ENCODE measurements around the gene SDK1. TPM values are rescaled to one million over a fixed set of nuclear protein-coding genes. Genes with fewer than 3 reads are reported as not detected.

SDK1 gene
- total RNA-seq, 1 donor from 2014 or later = 4.3 TPM

DNA sequence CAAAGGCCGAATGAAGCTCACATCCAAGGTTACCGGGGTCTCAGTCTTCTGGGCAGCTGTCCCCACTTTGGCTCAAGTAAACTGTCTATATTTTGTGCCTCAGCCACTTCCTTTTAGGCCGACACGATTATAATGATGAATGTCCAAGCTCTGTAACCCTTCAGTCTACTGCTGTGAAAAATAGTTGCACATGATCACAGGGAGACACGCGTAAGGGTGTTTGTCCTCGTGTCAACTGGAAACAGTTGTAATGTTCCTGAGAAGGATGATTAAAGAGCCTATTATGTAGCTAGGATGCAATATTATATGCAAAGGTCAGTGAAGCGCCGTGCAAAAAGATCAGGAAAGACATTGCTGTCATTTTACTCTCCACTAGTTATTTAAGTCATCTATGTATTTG lies 559.9 kb downstream of the SDK1 start:
- no peak for DNase-seq (ENCODE audit: low spot score)
- Mint-ChIP-seq H3K27ac (ENCODE audit: unreplicated experiment) (no peak overlapping the region), H3K27me3 (ENCODE audit: unreplicated experiment) (no peaks in the 10 kb centered on the region), H3K4me1 (ENCODE audit: unreplicated experiment) (no peaks in the 10 kb centered on the region), H3K9me3 (ENCODE audit: unreplicated experiment) (no peaks in the 10 kb centered on the region), H3K4me3 (ENCODE audit: unreplicated experiment) (no peak overlapping the region), H3K36me3 (ENCODE audit: low read depth, unreplicated experiment) (no peaks in the 10 kb centered on the region)
- no peak for TF ChIP-seq CTCF (IDR thresholded peaks at IDR 0.05; ENCODE audit: unreplicated experiment)

GRCh38 chr7:3861386-3861785 lies 560.3 kb downstream of the SDK1 start:
- H3K27ac Mint-ChIP-seq (ENCODE audit: unreplicated experiment) = no peak overlapping the region

DNA sequence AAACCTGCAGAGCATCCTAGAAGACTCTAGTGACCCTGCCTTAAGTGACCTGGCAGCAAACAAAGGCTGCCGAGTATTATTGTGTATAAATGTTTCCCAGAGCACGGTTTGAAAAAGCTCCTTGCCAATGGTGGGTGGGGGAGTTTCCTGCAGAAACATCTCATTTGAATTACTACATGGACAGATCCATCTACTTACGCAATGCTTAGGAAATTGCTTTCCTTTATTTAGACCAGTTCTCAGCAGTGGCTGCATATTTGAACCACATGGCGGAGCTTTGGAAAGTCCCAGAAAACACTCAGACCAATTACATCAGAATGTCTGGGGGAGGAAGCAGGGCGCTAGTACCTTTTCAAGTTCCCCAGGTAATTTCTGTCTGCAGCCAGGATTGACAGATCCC lies 560.9 kb downstream of the SDK1 start:
- DNase-seq (ENCODE audit: low spot score) = no peak
- H3K27ac Mint-ChIP-seq (ENCODE audit: unreplicated experiment) = no peak overlapping the region

More at GRCh38 chr7:3861386-3861785, 560.3 kb downstream of the SDK1 start:
- no peak for TF ChIP-seq CTCF (IDR thresholded peaks at IDR 0.05; ENCODE audit: unreplicated experiment)
- peaks cover 2% of the 10 kb centered on the region for H3K27me3 Mint-ChIP-seq (ENCODE audit: unreplicated experiment)
- no peaks in the 10 kb centered on the region for H3K36me3 Mint-ChIP-seq (ENCODE audit: low read depth, unreplicated experiment)
- no peaks in the 10 kb centered on the region for H3K9me3 Mint-ChIP-seq (ENCODE audit: unreplicated experiment)
- no peaks in the 10 kb centered on the region for H3K4me1 Mint-ChIP-seq (ENCODE audit: unreplicated experiment)
- DNase-seq (ENCODE audit: low spot score) = no peak
- H3K4me3 Mint-ChIP-seq (ENCODE audit: unreplicated experiment) = no peak overlapping the region

DNA sequence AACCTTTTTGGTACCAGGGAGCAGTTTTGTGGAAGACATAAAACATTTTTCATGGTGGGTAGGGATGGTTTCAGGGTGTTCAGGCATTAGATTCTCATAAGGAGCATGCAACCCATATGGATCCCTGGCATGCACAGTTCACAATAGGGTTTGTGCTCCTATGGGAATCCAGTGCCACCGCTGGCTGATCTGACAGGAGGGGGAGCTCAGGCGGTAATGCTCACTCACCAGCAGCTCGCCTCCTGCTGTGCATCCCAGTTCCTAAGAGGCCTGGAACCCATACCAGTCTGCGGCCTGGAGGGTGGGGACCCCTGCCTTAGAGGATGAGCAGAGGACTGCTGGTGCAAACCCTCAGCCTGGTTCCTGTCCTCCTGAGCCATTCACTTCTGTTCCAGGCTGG lies 561.7 kb downstream of the SDK1 start:
- Mint-ChIP-seq H3K36me3 (ENCODE audit: low read depth, unreplicated experiment) (no peaks in the 10 kb centered on the region), H3K27me3 (ENCODE audit: unreplicated experiment) (peaks cover 2% of the 10 kb centered on the region), H3K27ac (ENCODE audit: unreplicated experiment) (no peak overlapping the region), H3K4me1 (ENCODE audit: unreplicated experiment) (no peaks in the 10 kb centered on the region), H3K4me3 (ENCODE audit: unreplicated experiment) (no peak overlapping the region), H3K9me3 (ENCODE audit: unreplicated experiment) (no peaks in the 10 kb centered on the region)
- no peak for DNase-seq (ENCODE audit: low spot score)
- TF ChIP-seq CTCF (IDR thresholded peaks at IDR 0.05; ENCODE audit: unreplicated experiment) = no peak

More for the DNA sequence above, 560.9 kb downstream of the SDK1 start:
- peaks cover 2% of the 10 kb centered on the region for H3K27me3 Mint-ChIP-seq (ENCODE audit: unreplicated experiment)
- TF ChIP-seq CTCF (IDR thresholded peaks at IDR 0.05; ENCODE audit: unreplicated experiment) = no peak
- no peaks in the 10 kb centered on the region for H3K36me3 Mint-ChIP-seq (ENCODE audit: low read depth, unreplicated experiment)
- no peaks in the 10 kb centered on the region for H3K9me3 Mint-ChIP-seq (ENCODE audit: unreplicated experiment)
- H3K4me1 Mint-ChIP-seq (ENCODE audit: unreplicated experiment) = no peaks in the 10 kb centered on the region
- no peak overlapping the region for H3K4me3 Mint-ChIP-seq (ENCODE audit: unreplicated experiment)

- H3K9me3 Mint-ChIP-seq (ENCODE audit: unreplicated experiment) = no peaks in the 10 kb centered on the region
These were observed 565.2 kb downstream of the SDK1 start for GRCh38 chr7:3866277-3866676.

More at GRCh38 chr7:3866277-3866676, 565.2 kb downstream of the SDK1 start:
- TF ChIP-seq CTCF (IDR thresholded peaks at IDR 0.05; ENCODE audit: unreplicated experiment) = no peak
- Mint-ChIP-seq H3K4me3 (ENCODE audit: unreplicated experiment) (no peak overlapping the region), H3K4me1 (ENCODE audit: unreplicated experiment) (no peaks in the 10 kb centered on the region), H3K27ac (ENCODE audit: unreplicated experiment) (no peak overlapping the region), H3K36me3 (ENCODE audit: low read depth, unreplicated experiment) (no peaks in the 10 kb centered on the region), H3K27me3 (ENCODE audit: unreplicated experiment) (peaks cover 2% of the 10 kb centered on the region)
- no peak for DNase-seq (ENCODE audit: low spot score)

Measured in endothelial cell (in vitro differentiated cells).